Transverse colon (tissue), 4 donors: Measurements from ENCODE around the gene CLVS2.

Source experiments
- CTCF ChIP-seq, 5 experiments: fragments of 200-600 bp in 3 of 5; fragments of 450-650 bp in 2 of 5; sonication (generic) in 3 of 5; IDR thresholded peaks; 1 replicate in 2 of 5; 2 replicates in 3 of 5; pipeline ENCODE4 v1.5.1; 2016 to 2017; ENCODE audit warnings: antibody characterized with exemption in 5 of 5, inconsistent platforms in 3 of 5, mild to moderate bottlenecking in 2 of 5, moderate library complexity in 1 of 5
- EP300 ChIP-seq: sonication (generic); formaldehyde crosslinking; IDR thresholded peaks from one replicate; pipeline ENCODE4 v1.6.1; 2017; ENCODE audit warnings: antibody characterized with exemption, low read depth
- POLR2A ChIP-seq: fragments of 450-650 bp; IDR thresholded peaks from one replicate; pipeline ENCODE4 v1.6.1; 2016; ENCODE audit warnings: antibody characterized with exemption, mild to moderate bottlenecking, moderate library complexity
- POLR2AphosphoS5 ChIP-seq, 3 donors: sonication (generic); formaldehyde crosslinking; IDR thresholded peaks; one replicate each; pipeline ENCODE4 v1.6.1; 2016; ENCODE audit warnings: antibody characterized with exemption in 3 of 3

- TF ChIP-seq POLR2A: no peak
- TF ChIP-seq CTCF (IDR thresholded peaks at IDR 0.05): no peak
- TF ChIP-seq POLR2AphosphoS5 (IDR thresholded peaks at IDR 0.05): no peak
- TF ChIP-seq EP300: no peak
These were observed 18.8 kb downstream of the CLVS2 start for GRCh38 chr6:123014835-123015234.
